ENCODE measurements around the gene NCAPH2. TPM values are rescaled to one million over a fixed set of nuclear protein-coding genes. Genes with fewer than 3 reads are reported as not detected.

NCAPH2 gene
- total RNA-seq, 1 experiment from 2014 or later, result 24.6 TPM

DNA sequence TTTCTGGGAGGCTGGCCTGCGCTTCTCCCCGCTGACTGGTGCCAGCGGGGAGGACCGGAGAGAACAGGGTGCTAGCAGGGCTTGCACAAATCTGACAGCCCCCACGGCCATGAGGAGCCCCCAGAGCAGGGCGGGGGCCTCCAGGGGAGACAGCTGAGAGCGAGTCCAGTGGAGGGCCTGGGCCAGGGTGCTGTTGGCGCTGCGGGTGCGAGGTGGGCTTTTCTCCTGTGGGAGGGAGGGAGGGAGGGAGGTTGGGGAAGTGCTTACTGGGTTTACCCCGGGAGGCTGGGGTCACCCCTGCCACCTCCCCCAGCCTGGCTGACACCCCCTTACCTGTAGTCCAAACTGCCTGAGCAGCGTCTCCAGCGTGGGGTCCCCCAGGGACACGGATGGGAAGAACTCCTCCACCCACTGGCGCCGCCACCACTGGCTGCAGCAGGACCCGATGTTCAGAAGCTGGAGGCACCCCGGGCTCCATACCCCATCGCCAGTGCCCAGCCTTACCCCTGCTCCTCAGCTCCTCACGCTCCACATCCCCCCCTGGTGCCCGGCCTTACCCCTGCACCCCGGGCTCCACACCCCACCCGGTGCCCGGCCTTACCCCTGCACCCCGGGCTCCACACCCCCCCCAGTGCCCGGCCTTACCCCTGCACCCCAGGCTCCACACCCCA lies 4.4 kb upstream of the NCAPH2 start:
- peaks cover 11% of the 10 kb centered on the region for H3K4me1 ChIP-seq (ENCODE audit: low read length)
- 0 out of 2 replicates have a peak, but pooled peaks cover 3% of the 10 kb centered on the region for H4K20me1 ChIP-seq (ENCODE audit: insufficient read depth, low read depth, low read length)
- no peak overlapping the region for H3K4me3 ChIP-seq (ENCODE audit: low read length)
- no peaks in the 10 kb centered on the region for H3K9me2 ChIP-seq (replicated peaks; ENCODE audit: insufficient read depth, low read length)
- peaks cover 17% of the 10 kb centered on the region for H3K79me2 ChIP-seq (ENCODE audit: low read length)
- H3K9ac ChIP-seq (ENCODE audit: low read length), result no peak overlapping the region
- no peak overlapping the region for H3K4me2 ChIP-seq (ENCODE audit: low read depth, low read length, poor library complexity, severe bottlenecking)
- no peaks in the 10 kb centered on the region for H3K9me3 ChIP-seq (ENCODE audit: low read length)
- H2AFZ ChIP-seq (ENCODE audit: low read length), result no peak overlapping the region
- no peaks in the 10 kb centered on the region for H3K27me3 ChIP-seq (ENCODE audit: low read length)
- H3K36me3 ChIP-seq (ENCODE audit: insufficient read depth, low read length), result no peaks in the 10 kb centered on the region
- peak; percentile 68 for DNase-seq
- no peak overlapping the region for H3K27ac ChIP-seq (ENCODE audit: low read length)

DNA sequence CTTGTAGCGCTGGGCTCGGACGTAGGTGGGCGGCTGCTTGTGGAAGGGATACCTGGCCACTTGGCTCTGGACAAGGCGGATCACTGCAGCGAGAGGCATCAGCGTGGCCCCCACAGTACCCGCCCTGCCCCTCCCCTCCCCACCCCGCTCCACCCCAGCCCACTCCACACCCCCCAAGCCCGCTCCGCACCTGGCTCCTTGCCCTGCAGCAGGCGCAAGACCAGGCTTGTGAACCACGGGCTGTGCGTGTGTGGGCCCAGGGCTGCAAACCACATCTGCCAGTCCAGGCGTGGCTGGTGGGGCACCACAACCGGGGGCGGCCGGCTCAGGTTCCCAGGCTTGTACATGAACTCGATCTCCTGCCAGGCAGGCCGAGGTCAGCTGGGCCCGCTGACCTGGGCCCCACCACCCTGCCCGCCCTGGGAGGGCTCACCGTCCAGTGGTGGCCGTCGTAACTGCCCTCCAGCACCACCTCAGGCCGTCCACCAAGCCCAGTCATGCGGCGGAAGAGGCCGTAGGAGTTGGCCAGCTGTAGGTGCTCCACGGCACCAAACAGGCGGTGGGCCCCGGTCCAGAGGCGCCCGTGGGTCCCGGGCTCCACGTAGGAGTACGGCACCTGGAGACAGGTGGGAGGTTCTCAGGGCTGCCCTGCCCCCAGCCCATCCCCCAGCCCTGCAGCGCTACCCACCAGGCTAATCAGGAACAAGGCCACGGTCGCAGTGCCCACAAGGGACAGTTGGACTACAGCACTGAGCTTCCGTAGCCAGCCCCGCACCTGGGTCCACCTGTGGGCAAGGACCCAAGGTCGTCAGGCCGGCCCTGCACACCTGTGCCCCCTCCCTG lies 3.4 kb upstream of the NCAPH2 start:
- H3K79me2 ChIP-seq (ENCODE audit: low read length), result peaks cover 27% of the 10 kb centered on the region
- DNase-seq, result no peak
- no peak overlapping the region for H3K9ac ChIP-seq (ENCODE audit: low read length)

DNA sequence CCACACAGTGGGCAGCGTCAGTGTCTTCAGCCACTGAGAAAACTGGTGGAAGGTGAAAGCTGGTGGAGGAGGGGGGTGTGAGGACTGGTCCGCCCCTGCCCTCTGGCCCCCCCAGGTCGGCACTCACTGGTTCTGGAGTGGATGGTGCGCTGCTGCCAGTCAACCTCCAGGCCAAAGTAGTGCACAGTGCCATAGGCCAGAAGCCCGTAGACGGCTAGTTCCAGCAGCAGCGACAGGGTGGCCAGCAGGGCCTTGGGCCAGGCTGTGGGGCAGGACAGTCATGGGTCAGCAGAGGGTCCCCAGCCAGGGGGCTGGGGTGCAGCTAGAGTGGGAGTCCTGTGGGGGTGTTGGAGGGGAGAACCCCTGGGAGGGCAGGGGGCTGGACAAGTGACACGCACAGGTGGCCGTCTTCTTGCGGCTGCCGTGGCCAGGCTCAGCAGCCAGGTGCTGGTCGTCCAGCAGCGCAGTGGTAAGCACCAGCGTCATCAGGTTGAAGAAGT lies 2.7 kb upstream of the NCAPH2 start:
- no peak overlapping the region for H3K4me2 ChIP-seq (ENCODE audit: low read depth, low read length, poor library complexity, severe bottlenecking)
- no peak overlapping the region for H2AFZ ChIP-seq (ENCODE audit: low read length)
- 0 out of 2 replicates have a peak, but pooled peaks cover 3% of the 10 kb centered on the region for H4K20me1 ChIP-seq (ENCODE audit: insufficient read depth, low read depth, low read length)
- H3K9ac ChIP-seq (ENCODE audit: low read length), result no peak overlapping the region
- H3K4me1 ChIP-seq (ENCODE audit: low read length), result peaks cover 20% of the 10 kb centered on the region
- no peak for DNase-seq
- H3K36me3 ChIP-seq (ENCODE audit: insufficient read depth, low read length), result no peaks in the 10 kb centered on the region
- no peaks in the 10 kb centered on the region for H3K27me3 ChIP-seq (ENCODE audit: low read length)
- H3K4me3 ChIP-seq (ENCODE audit: low read length), result no peak overlapping the region
- H3K27ac ChIP-seq (ENCODE audit: low read length), result no peak overlapping the region
- H3K79me2 ChIP-seq (ENCODE audit: low read length), result peaks cover 34% of the 10 kb centered on the region
- no peaks in the 10 kb centered on the region for H3K9me2 ChIP-seq (replicated peaks; ENCODE audit: insufficient read depth, low read length)
- H3K9me3 ChIP-seq (ENCODE audit: low read length), result no peaks in the 10 kb centered on the region

More for the DNA sequence above, 3.4 kb upstream of the NCAPH2 start:
- Histone ChIP-seq H3K4me3 (ENCODE audit: low read length) (no peak overlapping the region), H3K9me3 (ENCODE audit: low read length) (no peaks in the 10 kb centered on the region), H3K27me3 (ENCODE audit: low read length) (no peaks in the 10 kb centered on the region), H3K27ac (ENCODE audit: low read length) (no peak overlapping the region), H3K9me2 (replicated peaks; ENCODE audit: insufficient read depth, low read length) (no peaks in the 10 kb centered on the region), H4K20me1 (ENCODE audit: insufficient read depth, low read depth, low read length) (0 out of 2 replicates have a peak, but pooled peaks cover 3% of the 10 kb centered on the region), H3K4me1 (ENCODE audit: low read length) (peaks cover 19% of the 10 kb centered on the region), H2AFZ (ENCODE audit: low read length) (no peak overlapping the region), H3K36me3 (ENCODE audit: insufficient read depth, low read length) (no peaks in the 10 kb centered on the region), H3K4me2 (ENCODE audit: low read depth, low read length, poor library complexity, severe bottlenecking) (no peak overlapping the region)

DNA sequence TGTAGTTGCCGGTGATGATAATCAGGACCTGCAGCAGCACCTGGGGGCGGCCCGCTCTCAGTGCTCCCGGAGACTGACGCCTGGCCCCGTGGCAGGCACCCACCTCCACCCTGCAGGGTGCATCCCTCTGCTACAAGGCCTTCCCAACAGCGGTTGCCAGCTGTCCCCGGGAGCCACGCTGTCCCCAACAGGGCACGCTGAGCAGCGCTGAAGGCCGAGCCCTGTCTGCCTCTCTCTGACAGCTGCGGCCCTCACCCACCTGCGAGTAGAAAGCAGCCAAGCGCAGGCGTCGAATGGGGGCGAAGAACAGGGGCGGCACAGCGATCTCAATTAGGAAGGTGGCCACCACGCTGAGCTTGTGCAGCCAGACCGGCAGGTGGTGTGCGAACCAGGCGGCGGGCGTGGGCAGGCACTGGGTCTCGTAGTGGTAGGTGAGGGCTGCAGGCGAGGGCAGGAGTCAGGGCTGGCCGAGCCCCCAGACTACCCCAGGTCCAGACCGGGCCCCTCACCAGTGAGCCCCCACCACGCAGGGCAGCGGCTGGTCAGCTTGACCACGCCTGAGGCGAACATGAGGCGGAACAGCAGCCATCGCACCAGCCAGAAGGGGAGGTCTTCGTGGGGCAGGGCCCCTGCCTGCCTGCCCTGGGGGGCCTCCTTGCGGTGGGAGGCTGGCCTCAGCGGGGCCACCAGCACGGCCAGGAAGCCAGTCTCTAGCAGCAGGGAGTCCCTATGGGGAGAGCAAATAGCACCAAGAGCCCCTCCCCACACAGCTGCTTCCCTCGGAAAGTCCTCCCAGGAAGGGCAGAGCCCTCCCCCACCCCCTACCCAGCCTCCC lies 2.0 kb upstream of the NCAPH2 start:
- H3K36me3 ChIP-seq (ENCODE audit: insufficient read depth, low read length), result no peaks in the 10 kb centered on the region
- H3K27ac ChIP-seq (ENCODE audit: low read length), result no peak overlapping the region
- no peak for DNase-seq
- H3K79me2 ChIP-seq (ENCODE audit: low read length), result peaks cover 39% of the 10 kb centered on the region
- no peaks in the 10 kb centered on the region for H3K9me2 ChIP-seq (replicated peaks; ENCODE audit: insufficient read depth, low read length)
- H3K9me3 ChIP-seq (ENCODE audit: low read length), result no peaks in the 10 kb centered on the region
- H3K4me2 ChIP-seq (ENCODE audit: low read depth, low read length, poor library complexity, severe bottlenecking), result peak overlapping the region; percentile 91
- peaks cover 20% of the 10 kb centered on the region for H3K4me1 ChIP-seq (ENCODE audit: low read length)
- peak overlapping the region; percentile 100 for H3K9ac ChIP-seq (ENCODE audit: low read length)
- no peak overlapping the region for H2AFZ ChIP-seq (ENCODE audit: low read length)
- peak overlapping the region; percentile 93 for H3K4me3 ChIP-seq (ENCODE audit: low read length)
- no peaks in the 10 kb centered on the region for H3K27me3 ChIP-seq (ENCODE audit: low read length)
- H4K20me1 ChIP-seq (ENCODE audit: insufficient read depth, low read depth, low read length), result 0 out of 2 replicates have a peak, but pooled peaks cover 3% of the 10 kb centered on the region

DNA sequence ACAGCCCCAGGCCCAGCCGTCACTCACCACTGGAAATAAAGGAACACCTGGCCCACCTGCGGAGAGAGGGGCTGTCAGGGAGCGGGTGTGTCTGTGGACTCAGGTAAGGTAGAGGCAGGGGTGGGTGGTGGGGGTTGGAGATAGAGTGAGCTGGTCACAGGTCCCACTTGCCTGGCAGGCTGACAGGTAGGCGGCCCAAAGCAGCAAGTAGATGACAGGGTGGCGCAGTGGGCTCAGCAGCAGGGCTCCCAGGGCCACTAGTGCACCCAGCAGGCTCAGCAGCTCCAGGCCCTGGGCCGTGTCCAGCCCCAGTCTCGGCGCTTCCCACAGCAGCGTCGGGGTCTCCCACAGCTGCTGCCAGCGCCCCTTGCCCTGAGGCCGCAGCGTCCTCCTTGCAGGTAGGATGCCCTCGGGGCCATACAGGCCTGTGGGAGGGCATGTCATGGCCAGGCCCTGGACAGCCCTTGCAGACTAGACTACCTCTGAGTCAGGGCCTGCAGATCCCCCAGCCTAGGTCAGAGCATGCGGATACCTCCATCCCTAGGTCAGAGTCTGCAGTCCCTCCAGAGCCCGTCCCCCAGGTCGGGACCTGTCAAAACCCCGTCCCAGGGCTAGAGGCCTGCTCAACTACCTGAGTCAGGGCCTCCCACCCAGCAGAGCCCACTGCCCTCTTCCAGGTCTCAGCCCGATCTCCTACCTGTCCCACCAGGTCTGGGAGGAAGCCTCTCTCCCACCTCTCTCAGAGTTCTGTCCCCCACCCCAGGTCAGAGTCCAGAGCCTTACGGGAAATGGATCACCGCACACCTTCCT lies 1.2 kb upstream of the NCAPH2 start:
- Histone ChIP-seq H3K27ac (ENCODE audit: low read length) (peak overlapping the region; percentile 60; the same call in 1 of the 2 replicates), H3K79me2 (ENCODE audit: low read length) (peaks cover 39% of the 10 kb centered on the region), H3K9me2 (replicated peaks; ENCODE audit: insufficient read depth, low read length) (no peaks in the 10 kb centered on the region), H2AFZ (ENCODE audit: low read length) (peak overlapping the region; percentile 93; the same call in 1 of the 2 replicates), H3K4me2 (ENCODE audit: low read depth, low read length, poor library complexity, severe bottlenecking) (peak overlapping the region; percentile 91), H3K27me3 (ENCODE audit: low read length) (no peaks in the 10 kb centered on the region), H4K20me1 (ENCODE audit: insufficient read depth, low read depth, low read length) (0 out of 2 replicates have a peak, but pooled peaks cover 3% of the 10 kb centered on the region), H3K9ac (ENCODE audit: low read length) (peak overlapping the region; percentile 100), H3K4me3 (ENCODE audit: low read length) (peak overlapping the region; percentile 93), H3K36me3 (ENCODE audit: insufficient read depth, low read length) (no peaks in the 10 kb centered on the region), H3K4me1 (ENCODE audit: low read length) (peaks cover 20% of the 10 kb centered on the region), H3K9me3 (ENCODE audit: low read length) (no peaks in the 10 kb centered on the region)
- peak; percentile 55 for DNase-seq

DNA sequence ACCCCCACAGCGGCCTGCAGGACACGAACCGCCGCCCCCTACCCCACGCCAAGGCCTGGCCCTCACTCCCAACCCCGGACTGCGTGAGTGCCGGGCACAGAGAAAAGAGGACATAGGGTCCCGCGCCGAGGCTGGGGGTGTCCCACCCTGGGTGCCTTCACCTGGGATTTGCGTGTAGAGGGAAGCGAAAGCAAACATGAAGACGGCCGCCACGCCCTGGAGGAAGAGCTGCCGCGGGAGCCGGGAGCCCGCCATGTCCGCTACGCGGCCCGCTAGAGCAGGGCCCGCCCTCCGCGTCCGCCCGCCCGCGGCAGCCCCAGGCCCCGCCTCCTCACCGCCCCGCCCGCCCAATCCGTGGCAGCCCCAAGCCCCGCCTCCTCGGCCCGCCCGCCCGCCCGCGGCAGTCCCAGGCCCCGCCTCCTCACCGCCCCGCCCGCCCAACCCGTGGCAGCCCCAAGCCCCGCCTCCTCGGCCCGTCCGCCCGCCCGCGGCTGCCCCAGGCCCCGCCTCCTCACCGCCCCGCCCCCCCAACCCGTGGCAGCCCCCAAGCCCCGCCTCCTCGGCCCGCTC lies 518 bp upstream of the NCAPH2 start, which contains the start of gene LMF2:
Gene LMF2 (minus strand): TSS at position 282 of the 570 bp plus-strand sequence. CDS start 27 bp downstream, at position 255.
- no peak for DNase-seq
- Histone ChIP-seq H3K27me3 (ENCODE audit: low read length) (no peaks in the 10 kb centered on the region), H4K20me1 (ENCODE audit: insufficient read depth, low read depth, low read length) (0 out of 2 replicates have a peak, but pooled peaks cover 3% of the 10 kb centered on the region), H3K9me3 (ENCODE audit: low read length) (no peaks in the 10 kb centered on the region), H3K4me3 (ENCODE audit: low read length) (peak within 1 kb of the TSS; percentile 94), H3K4me2 (ENCODE audit: low read depth, low read length, poor library complexity, severe bottlenecking) (peak within 1 kb of the TSS; percentile 98), H3K4me1 (ENCODE audit: low read length) (peaks cover 20% of the 10 kb centered on the region), H3K9me2 (replicated peaks; ENCODE audit: insufficient read depth, low read length) (no peaks in the 10 kb centered on the region), H3K9ac (ENCODE audit: low read length) (peak within 1 kb of the TSS; percentile 100), H3K79me2 (ENCODE audit: low read length) (peaks cover 46% of the 10 kb centered on the region), H3K36me3 (ENCODE audit: insufficient read depth, low read length) (no peaks in the 10 kb centered on the region), H3K27ac (ENCODE audit: low read length) (peak within 1 kb of the TSS; percentile 60; the same call in 1 of the 2 replicates), H2AFZ (ENCODE audit: low read length) (peak within 1 kb of the TSS; percentile 93; the same call in 1 of the 2 replicates)

DNA sequence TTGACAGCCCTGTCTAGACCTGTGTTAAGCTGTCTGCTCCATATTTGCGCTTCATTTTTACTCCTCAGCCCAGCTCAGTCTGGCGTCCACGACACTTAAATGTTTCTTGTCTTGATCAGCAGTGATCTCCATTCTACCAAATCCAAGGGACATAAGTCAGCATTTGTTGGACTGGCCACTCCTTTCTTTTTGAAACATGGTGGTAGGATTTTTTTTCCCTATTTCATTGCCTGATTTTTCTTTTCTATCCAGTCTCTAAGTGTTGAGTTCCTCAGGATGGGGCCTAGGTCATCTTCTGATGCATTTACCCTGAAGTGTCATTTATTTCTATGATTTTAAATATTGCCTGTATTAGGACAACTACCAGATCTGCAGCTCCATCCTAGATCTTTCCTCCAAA lies 873 bp downstream of the NCAPH2 start:
- peak overlapping the region; percentile 94 for H3K4me3 ChIP-seq (ENCODE audit: low read length)
- H3K79me2 ChIP-seq (ENCODE audit: low read length), result peaks cover 59% of the 10 kb centered on the region
- no peak overlapping the region for H2AFZ ChIP-seq (ENCODE audit: low read length)
- DNase-seq, result peak; percentile 46
- peak overlapping the region; percentile 81 for H3K9ac ChIP-seq (ENCODE audit: low read length)
- H4K20me1 ChIP-seq (ENCODE audit: insufficient read depth, low read depth, low read length), result 0 out of 2 replicates have a peak, but pooled peaks cover 3% of the 10 kb centered on the region
- no peaks in the 10 kb centered on the region for H3K36me3 ChIP-seq (ENCODE audit: insufficient read depth, low read length)
- no peaks in the 10 kb centered on the region for H3K27me3 ChIP-seq (ENCODE audit: low read length)
- 0 out of 2 replicates have a peak overlapping the region, but pooled peaks have one; percentile 4 for H3K27ac ChIP-seq (ENCODE audit: low read length)
- peaks cover 20% of the 10 kb centered on the region for H3K4me1 ChIP-seq (ENCODE audit: low read length)
- H3K4me2 ChIP-seq (ENCODE audit: low read depth, low read length, poor library complexity, severe bottlenecking), result peak overlapping the region; percentile 98
- H3K9me3 ChIP-seq (ENCODE audit: low read length), result no peaks in the 10 kb centered on the region
- no peaks in the 10 kb centered on the region for H3K9me2 ChIP-seq (replicated peaks; ENCODE audit: insufficient read depth, low read length)

Measured in Karpas-422 (cell line).